ENCODE data around the gene PKD1.

Gene PKD1

DNA sequence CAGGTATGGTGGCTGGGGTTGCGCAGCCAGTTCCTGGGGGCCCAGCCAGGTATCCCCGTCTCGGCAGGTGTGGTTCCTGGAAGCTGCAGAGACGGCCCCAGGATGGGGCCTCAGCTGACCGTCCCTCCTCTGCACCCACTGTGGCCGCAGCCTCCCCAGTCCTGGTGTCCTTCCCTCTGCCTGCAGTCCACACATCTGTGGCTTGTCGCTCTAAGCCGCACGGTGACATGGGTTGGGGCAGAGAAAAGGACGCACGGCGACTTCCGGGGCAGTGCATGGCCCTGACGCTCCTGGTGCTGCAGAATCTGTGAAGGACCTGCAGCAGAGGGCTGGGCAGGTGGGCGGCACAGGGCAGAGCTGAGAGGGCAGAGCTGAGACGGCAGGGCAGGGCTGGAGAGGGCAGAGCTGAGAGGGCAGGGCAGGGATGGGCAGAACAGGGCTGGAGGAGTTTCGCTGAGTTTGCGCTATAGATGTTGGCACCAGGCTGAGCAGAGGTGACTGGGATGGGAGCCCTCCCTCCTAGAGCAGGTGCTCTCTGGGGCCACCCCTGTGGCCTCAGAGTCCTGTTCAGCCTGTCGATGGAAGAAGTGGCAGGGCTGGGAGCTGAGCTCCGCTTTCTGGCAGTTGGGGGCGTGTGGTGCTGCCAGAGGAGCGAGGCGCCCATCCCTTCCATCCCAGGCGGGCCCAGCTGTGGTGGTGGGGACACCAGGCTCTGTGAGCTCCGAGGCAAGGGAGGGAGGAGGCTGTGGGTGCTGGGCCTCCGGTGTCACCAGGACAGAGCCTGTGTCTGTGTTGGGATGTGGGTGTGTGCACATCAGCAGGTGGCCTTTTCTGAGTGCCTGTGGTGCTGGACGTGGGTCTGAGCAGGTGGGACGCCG is 64.9 kb downstream of the PKD1 start:
- no peak for DNase-seq

- no peak for DNase-seq
Observed at GRCh38 chr16:2066139-2066538, 69.6 kb downstream of the PKD1 start.

GRCh38 chr16:2064368-2064945 is 71.2 kb downstream of the PKD1 start:
- no peak for DNase-seq

DNA sequence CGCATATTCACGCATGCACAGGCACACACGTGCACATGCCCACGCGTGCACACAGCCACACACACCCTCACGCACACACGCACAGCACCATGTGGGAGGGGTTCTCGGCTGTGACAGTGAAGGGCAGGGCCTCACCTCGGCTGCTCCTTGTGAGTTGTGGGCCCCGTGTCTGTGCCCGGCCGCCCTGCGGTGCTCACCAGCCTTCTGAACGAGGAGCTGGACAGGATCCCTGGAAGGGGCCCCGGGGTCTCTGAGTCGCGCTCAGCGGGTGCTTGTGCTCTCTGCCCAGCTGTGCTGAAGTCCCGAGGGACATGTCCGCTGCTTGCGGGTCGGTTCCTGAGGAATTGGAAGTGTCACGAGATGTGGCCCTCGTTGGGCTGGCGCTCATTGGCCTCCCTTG is 71.8 kb downstream of the PKD1 start:
- DNase-seq = no peak

- DNase-seq = no peak
Observed at GRCh38 chr16:2062801-2063200, 72.9 kb downstream of the PKD1 start.

DNA sequence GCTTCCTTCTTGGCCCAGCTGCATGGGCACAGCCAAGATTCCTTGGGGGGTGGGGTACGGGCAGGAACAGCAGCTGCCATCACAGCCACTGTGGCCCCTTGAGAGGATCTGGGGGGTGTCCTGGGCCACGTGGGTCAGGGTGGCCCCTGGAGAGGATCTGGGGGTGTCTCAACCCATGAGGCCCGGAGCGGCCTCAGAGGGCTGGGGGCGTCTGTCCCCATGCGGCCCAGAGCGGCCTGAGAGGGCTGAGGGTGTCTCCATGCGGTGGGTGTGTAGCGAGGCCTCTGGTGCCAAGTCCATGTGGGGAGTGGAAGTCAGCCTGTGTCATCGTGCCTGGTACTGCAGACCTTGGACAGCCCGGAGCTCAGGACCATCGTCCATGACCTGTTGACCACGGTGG is 74.2 kb downstream of the PKD1 start:
- DNase-seq = no peak

DNA sequence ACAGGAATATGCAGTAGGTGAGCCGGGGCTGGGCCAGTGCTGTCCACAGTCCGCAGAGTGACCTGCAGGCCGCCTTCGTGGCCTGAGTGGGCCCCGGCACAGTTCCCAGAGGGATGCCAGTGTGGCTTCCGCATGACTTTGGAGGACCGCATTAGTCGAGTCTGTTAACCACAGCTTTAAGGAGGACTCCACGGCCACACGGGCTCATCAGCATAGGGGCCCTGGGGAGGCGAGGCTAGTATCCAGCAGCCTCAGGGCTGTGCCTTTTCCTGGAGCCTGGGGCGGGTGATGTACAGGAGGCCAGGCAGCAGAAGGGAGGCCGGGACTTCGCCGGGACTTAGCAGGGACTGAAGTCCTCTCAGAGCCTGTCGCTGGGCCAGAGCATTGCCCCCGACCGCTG is 74.7 kb downstream of the PKD1 start:
- DNase-seq = no peak

- DNase-seq = no peak
Observed at GRCh38 chr16:2060346-2060745, 75.4 kb downstream of the PKD1 start.

DNA sequence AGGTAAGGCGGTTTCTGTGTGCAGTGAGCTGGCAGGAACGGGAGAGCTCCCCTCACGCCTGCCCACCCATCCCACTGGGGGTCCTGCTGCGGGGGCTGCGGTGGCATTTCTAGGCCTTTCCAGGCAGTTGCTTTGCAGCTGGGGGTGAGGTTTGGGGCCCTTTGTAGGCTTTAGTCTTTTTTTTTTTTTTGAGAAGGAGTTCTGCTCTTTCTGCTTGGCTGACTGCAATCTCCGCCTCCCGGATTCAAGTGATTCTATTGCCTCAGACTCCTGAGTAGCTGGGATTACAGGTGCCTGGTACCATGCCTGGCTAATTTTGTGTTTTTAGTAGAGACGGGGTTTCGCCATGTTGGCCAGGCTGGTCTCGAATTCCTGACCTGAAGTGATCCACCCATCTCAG is 76.8 kb downstream of the PKD1 start:
- DNase-seq = no peak

GRCh38 chr16:2058420-2058819 is 77.3 kb downstream of the PKD1 start:
- no peak for DNase-seq

DNA sequence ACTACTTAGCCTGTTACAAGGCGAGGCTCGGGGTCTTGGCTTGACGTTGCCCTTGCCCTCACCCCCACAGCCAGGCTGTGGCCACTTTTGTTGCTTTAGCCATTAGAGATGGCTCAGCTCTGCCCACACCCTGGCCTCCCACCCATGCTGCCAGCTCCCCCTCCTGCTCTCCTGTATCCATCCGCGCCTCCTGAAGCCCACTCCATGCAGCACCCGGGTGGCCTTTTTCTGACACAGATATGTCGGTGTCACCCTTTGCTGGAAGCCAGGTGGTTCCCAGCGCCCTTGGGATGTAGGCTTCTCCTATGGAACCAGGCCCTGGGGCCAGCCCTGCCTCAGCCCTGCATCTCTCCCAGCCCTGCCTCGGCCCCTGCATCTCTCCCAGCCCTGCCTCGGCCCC is 78.3 kb downstream of the PKD1 start:
- no peak for DNase-seq

- DNase-seq = no peak
Observed at GRCh38 chr16:2056681-2057407, 78.9 kb downstream of the PKD1 start.

DNA sequence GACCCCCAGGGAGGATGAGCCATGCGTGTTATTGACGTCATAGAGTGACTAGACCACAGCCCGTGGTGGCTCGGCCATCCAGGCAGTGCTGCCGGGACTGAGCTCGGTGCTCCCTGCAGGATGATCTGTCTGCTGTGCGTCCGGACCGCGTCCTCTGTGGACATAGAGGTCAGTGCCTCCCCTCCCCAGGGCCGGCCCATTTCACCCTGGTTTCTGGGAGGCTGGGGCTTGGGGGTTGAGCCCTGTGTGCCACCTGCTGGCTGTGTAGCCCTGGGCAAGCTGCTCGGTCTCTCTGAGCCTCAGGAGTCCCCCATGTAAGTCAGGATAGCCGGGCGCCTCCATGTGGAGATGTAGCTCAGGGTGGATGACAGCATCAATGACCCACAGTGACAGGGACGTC is 79.6 kb downstream of the PKD1 start:
- DNase-seq = no peak

DNA sequence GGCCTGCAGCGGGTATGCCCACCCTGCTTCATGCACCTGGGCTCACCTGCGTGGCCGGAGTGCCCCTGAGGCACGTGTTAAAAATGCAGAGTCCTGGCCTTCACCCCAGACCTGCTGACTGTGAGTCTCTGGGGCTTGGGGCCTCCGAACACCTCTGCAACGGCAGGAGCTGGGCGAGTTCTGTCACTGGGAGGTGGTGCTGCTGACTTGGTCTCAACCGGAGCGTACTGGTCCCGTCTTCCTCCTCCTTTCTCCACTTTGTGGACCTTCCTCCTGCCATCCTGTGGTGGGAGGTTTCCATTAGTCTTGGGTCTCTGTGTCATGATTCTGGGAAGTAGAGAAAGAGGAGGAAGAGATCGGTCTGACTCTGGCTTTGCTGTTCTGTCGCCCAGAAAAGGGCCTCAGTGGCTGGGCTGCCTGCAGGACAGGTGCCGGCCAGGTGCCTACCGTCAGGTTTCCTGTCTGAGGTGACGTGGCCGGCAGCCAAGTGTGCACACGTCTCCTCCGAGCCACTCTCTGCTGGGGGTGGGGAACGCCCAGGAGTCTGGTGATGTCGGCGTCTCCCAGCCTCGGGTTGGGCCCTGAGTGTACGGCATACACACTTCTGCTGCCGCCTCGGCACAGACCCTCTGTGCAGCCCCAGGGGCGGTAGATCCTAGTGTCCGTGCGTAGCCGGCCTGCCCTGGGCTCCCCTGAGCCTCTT is 81.0 kb downstream of the PKD1 start:
- DNase-seq = no peak

DNA sequence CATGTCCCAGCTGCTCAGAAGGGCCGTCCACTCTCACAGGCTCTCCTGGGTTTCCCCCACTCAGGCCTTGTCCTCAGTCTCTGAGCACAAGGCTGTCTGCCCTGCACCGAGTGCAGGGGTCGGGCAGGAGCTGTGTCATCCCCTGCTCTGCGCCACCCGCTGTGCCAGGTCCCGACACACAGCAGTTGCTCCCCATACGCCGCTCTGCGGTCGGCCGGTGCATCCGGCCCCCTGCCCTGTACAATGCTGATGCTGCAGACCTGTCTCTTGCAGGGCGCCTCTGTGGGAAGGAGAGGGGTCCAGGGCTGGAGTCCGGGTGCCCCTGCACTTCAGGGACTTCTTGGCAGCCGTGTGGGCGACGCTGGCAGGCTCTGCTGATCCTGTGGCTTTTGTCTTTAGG is 81.8 kb downstream of the PKD1 start:
- DNase-seq = no peak

GRCh38 chr16:2053211-2053610 is 82.5 kb downstream of the PKD1 start:
- DNase-seq = no peak

DNA sequence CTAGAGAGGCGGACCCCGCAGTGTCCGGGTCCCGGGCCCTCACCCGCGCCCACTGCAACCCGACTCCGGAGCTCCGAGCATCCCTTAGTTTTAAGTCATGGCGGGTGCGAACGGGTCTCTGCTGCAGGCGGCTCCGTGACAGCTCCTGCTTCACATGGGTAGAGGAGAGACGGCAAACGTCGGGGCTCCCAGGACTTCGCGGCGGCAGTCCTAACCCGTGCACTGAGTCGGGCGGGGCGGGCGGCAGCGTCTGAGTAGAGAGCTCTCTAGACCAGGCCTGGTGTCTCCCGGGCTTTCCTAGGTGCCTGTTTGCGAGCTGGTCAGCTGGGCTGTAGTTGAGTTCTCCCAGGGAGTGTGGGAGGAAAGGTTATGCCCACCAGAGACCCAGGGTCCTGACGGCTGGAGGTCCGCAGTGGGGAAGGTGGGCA is 87.6 kb downstream of the PKD1 start:
- DNase-seq = no peak

- peak; percentile 72 for DNase-seq
Observed at GRCh38 chr16:2047330-2048115, 88.2 kb downstream of the PKD1 start, which contains the start of the genes NTHL1 and TSC2. TSS of gene NTHL1 (minus strand) at chr16:2047834. CDS start at chr16:2047823, 11 bp downstream. TSS of gene TSC2 (plus strand) at chr16:2047985. CDS start at chr16:2048616, 631 bp downstream.

- no peak for DNase-seq
Observed at GRCh38 chr16:2046893-2047329, 88.8 kb downstream of the PKD1 start.

- no peak for DNase-seq
Observed at GRCh38 chr16:2045965-2046892, 89.5 kb downstream of the PKD1 start.

GRCh38 chr16:2044541-2044940 is 91.2 kb downstream of the PKD1 start:
- DNase-seq = no peak
